KMS-11 (cell line): Measurements from ENCODE around the gene MACROD1.

Source experiments
- H2AFZ ChIP-seq: fragments of 200-600 bp; sonication (generic); 2 replicates; pipeline ENCODE4 v1.6.1; 2016; ENCODE audit warnings: antibody characterized with exemption, mixed run types, low read depth
- H3K27ac ChIP-seq: fragments of 200-600 bp; sonication (generic); 2 replicates; pipeline ENCODE4 v1.6.1; 2016; ENCODE audit warnings: mild to moderate bottlenecking, mixed run types
- H3K27me3 ChIP-seq: fragments of 200-600 bp; sonication (generic); 2 replicates; pipeline ENCODE4 v1.6.1; 2017; ENCODE audit warnings: mild to moderate bottlenecking, low read depth, mixed run types, moderate library complexity; ENCODE audit not compliant: insufficient read depth
- H3K36me3 ChIP-seq: fragments of 200-600 bp; sonication (generic); 2 replicates; pipeline ENCODE4 v1.6.1; 2017; ENCODE audit warnings: mild to moderate bottlenecking, mixed run types; ENCODE audit not compliant: insufficient read depth
- H3K4me1 ChIP-seq: fragments of 200-600 bp; sonication (generic); 2 replicates; pipeline ENCODE4 v1.6.1; 2016; ENCODE audit warnings: mild to moderate bottlenecking, low read depth, mixed run types; ENCODE audit not compliant: poor library complexity, severe bottlenecking
- H3K4me2 ChIP-seq: fragments of 200-600 bp; sonication (generic); 2 replicates; pipeline ENCODE4 v1.7.0; 2016; ENCODE audit warnings: mild to moderate bottlenecking, mixed run types
- H3K4me3 ChIP-seq: fragments of 200-600 bp; sonication (generic); IDR thresholded peaks from 2 replicates; pipeline ENCODE4 v1.6.1; 2017; ENCODE audit warnings: low read depth, low read length, mixed read lengths; ENCODE audit not compliant: insufficient read depth
- H3K79me2 ChIP-seq: fragments of 200-600 bp; sonication (generic); 2 replicates; pipeline ENCODE4 v1.6.1; 2016; ENCODE audit warnings: low read depth, mixed run types; ENCODE audit not compliant: insufficient read depth
- H3K9ac ChIP-seq: fragments of 200-600 bp; sonication (generic); 2 replicates; pipeline ENCODE4 v1.6.1; 2016; ENCODE audit warnings: mild to moderate bottlenecking, mixed run types
- H4K20me1 ChIP-seq: fragments of 200-600 bp; sonication (generic); 2 replicates; pipeline ENCODE4 v1.6.1; 2016; ENCODE audit warnings: mild to moderate bottlenecking, mixed run types; ENCODE audit not compliant: insufficient read depth
- TF ChIP-seq, protein P1 (sequence below): fragments of 200-600 bp; sonication (generic); conservative IDR thresholded peaks from 2 replicates; pipeline ENCODE4 v1.6.1; 2017; ENCODE audit warnings: low read depth, mild to moderate bottlenecking, antibody characterized with exemption, low read length, moderate library complexity, mixed read lengths

MACROD1 gene

DNA sequence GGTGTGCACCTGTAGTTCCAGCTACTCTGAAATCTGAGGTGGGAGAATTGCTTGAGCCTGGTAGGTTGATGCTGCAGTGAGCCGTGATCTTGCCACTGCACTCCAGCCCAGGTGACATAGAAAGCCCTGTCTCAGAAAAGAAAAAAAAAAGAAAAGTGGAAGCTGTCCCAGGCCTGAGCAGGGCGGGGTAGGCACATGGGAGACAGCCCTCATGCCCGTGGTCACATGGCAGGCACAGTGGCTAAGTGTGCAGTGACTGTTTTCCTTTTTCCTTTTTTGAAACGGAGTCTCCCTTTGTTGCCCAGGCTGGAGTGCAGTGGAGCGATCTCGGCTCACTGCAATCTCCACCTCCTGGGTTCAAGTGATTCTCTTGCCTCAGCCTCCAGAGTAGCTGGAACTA is 171.9 kb downstream of the MACROD1 start:
- Histone ChIP-seq H3K79me2 (no peaks in the 10 kb centered on the region), H3K9ac (no peak overlapping the region), H3K4me1 (no peaks in the 10 kb centered on the region), H3K36me3 (no peaks in the 10 kb centered on the region), H2AFZ (no peak overlapping the region), H4K20me1 (no peaks in the 10 kb centered on the region), H3K27me3 (no peaks in the 10 kb centered on the region), H3K4me3 (no peak overlapping the region), H3K27ac (no peak overlapping the region), H3K4me2 (no peak overlapping the region)
- TF ChIP-seq, protein P1, sequence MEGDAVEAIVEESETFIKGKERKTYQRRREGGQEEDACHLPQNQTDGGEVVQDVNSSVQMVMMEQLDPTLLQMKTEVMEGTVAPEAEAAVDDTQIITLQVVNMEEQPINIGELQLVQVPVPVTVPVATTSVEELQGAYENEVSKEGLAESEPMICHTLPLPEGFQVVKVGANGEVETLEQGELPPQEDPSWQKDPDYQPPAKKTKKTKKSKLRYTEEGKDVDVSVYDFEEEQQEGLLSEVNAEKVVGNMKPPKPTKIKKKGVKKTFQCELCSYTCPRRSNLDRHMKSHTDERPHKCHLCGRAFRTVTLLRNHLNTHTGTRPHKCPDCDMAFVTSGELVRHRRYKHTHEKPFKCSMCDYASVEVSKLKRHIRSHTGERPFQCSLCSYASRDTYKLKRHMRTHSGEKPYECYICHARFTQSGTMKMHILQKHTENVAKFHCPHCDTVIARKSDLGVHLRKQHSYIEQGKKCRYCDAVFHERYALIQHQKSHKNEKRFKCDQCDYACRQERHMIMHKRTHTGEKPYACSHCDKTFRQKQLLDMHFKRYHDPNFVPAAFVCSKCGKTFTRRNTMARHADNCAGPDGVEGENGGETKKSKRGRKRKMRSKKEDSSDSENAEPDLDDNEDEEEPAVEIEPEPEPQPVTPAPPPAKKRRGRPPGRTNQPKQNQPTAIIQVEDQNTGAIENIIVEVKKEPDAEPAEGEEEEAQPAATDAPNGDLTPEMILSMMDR = no peak

DNA sequence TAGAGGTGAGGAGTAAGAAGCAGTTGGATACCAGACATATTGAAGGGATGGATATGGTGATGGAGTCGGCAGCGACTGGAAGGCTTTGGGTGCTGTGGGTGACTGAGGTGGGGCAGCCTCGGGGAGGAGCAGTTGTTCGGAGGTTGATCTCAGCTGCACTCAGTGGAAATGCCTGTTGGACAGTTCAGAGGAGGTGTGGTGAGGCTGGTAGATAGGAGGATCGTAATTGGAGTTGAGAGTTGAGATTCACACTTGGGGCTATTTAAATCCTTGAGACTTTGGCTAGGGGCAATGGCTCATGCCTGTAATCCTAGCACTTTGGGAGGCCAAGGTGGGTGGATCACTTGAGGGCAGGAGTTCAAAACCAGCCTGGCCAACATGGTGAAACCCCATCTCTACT is 172.8 kb downstream of the MACROD1 start:
- Histone ChIP-seq H3K9ac (no peak overlapping the region), H3K4me1 (peaks cover under 1% of the 10 kb centered on the region), H3K27me3 (no peaks in the 10 kb centered on the region), H3K4me3 (no peak overlapping the region), H2AFZ (no peak overlapping the region), H3K36me3 (no peaks in the 10 kb centered on the region), H3K27ac (no peak overlapping the region), H4K20me1 (no peaks in the 10 kb centered on the region), H3K4me2 (no peak overlapping the region), H3K79me2 (no peaks in the 10 kb centered on the region)
- TF ChIP-seq, protein P1 = no peak

DNA sequence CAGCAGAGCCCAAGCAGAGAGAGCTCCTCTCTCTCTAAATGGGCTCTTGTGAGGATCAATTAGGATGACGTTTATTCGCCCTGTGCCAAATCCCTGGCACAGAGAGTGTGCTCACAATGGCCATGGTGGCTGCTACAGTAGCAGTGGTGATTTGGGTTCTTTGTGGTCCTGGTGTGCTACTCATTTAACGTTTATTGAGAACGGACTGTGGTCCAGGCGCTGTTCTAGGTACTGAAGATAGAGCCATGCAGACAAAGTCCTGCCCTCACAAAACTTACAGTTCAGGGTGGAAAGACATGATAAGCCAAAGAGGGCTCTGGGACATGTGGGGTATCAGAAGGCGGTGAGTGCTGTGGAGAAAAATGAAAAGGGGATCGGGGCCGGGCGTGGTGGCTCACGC is 174.4 kb downstream of the MACROD1 start:
- no peaks in the 10 kb centered on the region for H3K36me3 ChIP-seq
- H3K27me3 ChIP-seq = no peaks in the 10 kb centered on the region
- H2AFZ ChIP-seq = no peak overlapping the region
- peaks cover 13% of the 10 kb centered on the region for H3K4me1 ChIP-seq
- TF ChIP-seq, protein P1 = no peak
- H4K20me1 ChIP-seq = no peaks in the 10 kb centered on the region
- H3K9ac ChIP-seq = no peak overlapping the region
- no peak overlapping the region for H3K4me3 ChIP-seq
- H3K79me2 ChIP-seq = peaks cover 14% of the 10 kb centered on the region
- no peak overlapping the region for H3K4me2 ChIP-seq
- no peak overlapping the region for H3K27ac ChIP-seq

DNA sequence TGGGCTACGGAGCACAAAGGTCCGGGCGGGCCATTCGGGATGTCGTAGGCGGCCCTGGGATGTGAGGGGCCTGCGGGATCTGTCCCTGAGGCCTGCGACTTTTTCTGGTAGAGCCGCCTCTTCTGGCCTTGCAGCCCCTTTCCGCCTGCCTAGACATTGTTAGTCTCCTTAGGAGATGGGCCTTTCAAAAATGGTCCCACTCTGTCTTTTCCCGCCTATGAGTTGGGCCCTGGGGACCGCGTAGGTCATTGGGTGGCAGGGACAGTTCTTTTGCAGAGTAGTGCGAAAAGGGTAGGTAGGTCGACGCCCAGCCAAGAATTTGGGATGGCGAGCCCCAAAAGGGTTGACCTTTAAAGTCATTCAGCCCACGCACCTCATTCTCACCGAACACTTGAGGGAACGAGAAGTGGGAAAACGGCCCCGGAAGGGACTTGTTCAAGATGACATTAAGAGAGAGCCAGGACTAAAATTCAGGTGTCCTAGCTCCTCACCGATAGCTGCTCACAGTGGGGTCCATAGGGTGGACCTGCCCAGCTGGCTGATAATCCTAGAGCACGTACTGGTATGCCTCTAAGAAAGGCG is 178.9 kb downstream of the MACROD1 start:
- Histone ChIP-seq H3K27me3 (no peaks in the 10 kb centered on the region), H3K36me3 (no peaks in the 10 kb centered on the region), H2AFZ (no peak overlapping the region), H3K4me2 (peak overlapping the region; percentile 94), H3K27ac (peak overlapping the region; percentile 64; the same call in 1 of the 2 replicates), H4K20me1 (no peaks in the 10 kb centered on the region), H3K4me3 (no peak overlapping the region), H3K4me1 (peaks cover 19% of the 10 kb centered on the region), H3K9ac (peak overlapping the region; percentile 77; the same call in 1 of the 2 replicates), H3K79me2 (peaks cover 17% of the 10 kb centered on the region)
- TF ChIP-seq, protein P1 = no peak
